Activated CD4-positive, CD25-positive, alpha-beta regulatory T cell treated with anti-CD3 and anti-CD28 coated beads, Interleukin-2, amount 50 U/mL, for 72 hours (primary cell): Measurements from ENCODE around the gene MEN1.

ENCODE experiments used
- DNase-seq: peaks from one replicate; pipeline ENCODE4 v3.0.0; 2021

MEN1 gene

DNA sequence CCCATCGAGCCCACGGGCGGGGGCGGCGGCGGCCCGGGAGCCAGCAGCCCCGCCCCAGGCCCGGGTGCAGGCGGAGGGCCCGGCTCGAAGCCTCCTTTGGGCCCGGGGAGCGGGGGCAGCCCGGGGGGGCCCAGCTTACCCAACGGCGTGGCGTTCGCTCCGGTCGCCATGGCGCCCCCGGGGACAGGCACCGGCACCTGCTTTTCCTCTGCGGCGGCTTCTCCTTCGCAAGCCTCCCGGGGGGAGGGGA, 32.2 kb downstream of the MEN1 start:
- no peak for DNase-seq

DNA sequence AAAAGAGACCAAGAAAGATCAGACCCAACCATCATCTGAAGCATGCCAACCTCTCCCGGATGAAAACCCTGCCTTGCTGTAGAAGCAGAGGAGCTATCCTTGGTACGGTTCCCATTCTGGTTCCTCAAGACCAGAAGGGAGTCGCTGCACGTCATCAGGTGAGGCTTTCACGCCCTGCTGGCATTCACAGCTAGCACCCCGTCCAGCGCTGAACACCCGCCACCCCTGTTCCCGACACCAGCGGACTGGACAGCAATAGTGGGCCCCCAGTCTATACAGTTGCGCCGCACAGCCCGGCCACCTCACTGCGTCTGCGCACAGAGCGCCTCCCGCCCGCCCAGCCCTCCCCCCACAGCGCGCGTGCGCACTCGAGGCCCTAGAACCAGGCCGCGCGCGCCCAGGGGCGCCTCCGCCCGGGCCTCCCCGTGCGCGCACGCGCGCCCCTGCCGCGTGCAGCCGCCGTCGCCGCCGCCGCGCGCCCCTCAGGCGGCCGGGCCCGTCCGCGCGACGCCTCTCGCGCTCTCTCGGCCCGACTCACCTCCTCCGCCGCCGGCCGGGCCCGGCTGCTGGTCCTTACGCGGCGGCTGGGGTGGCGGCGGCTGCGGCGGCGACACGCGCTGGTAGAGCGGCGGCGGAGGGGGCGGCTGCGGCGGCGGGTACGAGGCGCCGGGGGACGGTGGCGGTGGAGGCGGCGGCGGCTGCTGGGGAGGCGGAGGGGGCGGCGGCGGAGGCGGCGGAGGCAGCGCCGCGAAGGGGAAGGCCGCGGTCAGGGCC, 32.7 kb downstream of the MEN1 start:
- peak; percentile 86 for DNase-seq

DNA sequence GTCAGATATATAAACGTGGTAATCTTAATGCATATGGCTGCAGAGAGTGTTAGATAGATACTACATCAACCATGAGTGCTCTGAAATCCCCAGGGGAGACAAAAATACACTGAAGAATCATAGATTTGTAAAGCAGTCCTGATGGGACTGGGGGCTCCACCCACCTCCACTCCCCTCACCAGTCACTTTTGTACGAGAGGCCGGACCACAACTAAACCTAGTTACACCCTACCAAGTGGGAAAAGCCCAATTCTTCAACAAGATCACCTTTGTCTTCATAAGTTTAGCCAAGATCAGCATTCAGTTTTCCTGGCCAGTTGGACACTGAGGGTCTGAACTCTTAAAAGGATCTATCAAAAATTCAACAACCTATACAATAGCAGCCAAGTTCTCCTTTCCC, 33.5 kb downstream of the MEN1 start:
- peak; percentile 12 for DNase-seq

DNA sequence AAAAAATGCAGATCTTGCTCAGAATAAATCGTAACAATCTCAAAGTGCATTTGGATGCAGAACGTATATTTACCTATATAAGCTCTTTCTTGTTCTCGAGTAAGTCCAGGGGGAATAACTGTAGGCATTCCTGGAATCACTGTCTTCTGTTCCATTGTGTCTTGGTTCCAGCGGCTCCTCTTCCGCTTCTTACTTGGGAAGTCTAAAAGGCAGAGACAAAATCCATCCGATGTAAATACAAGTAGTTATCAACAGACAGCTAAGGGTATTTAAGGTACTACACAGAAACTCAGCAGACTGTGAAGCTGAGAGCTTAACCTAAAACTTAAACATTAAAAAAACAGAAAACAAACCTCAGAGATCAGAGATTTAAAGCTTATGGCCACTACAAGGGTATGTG, 33.9 kb downstream of the MEN1 start:
- DNase-seq = no peak

DNA sequence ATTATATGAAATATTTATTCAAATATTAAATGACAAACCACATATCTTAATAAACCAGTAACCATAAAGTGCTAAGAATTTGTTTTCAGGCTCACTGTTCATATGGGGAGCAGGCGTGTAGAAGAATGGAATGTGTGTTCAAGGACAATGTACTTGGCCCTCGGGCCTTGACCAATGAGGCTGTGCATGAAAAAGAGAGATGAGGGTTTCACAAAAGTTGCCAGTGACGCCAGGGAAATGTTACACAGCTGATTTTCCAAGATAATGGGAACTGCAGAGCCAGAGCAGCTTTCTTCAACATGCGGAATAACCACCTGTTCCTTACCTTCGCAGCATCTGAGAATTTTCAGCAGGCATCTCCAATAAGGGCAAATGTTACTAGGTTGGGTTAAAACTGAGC, 36.2 kb downstream of the MEN1 start:
- no peak for DNase-seq

DNA sequence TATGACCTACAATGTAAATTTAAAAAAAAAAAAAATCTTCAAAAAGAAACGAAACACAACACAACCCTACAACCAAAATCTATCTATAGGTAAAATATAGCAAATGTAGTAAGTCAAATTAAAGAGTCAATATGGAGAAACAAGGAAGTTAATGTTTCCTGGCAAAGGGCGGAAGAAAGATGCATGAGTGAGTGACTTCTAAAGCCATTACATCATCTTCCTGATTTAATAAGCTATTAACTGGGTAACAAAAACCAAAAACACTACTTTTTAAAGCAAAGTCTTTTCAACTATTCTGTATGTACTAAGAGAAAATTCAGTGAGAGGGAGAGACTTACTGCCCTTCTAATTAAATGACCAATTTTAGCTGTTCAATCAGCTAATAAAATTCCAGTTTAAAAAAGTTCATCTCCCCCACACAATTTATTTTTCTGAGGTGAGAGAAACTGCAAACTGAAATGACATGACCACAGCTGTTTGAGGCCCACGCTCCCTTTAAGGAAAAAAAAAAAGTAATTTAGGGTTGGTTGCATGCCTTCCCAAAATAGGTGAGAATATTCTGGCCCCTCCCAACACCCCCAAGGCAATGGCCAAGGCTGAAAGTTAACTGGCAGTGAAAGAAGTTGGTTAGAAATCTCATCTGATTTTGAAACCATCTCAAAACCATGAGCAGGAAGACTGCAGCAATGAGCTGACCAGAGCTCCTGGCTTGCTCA, 37.9 kb downstream of the MEN1 start:
- no peak for DNase-seq

DNA sequence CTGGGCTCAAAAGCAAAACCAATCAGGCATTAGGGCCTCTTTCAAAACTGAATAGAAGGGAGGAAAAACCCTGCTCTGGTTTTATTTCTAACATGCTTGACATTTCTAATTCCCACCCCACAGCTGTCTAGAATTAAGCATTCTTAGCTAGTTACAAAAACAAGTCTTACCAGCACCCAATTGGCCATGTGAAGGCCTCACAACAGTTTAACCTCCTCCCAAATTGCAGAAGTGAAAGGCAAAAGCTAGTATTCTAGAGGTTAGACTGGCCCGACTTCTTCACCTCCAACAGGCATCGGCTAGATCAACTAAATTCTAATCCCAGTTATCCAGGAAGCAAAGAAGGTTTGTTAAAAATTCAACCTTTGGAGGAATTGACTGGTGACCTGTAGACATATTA, 38.5 kb downstream of the MEN1 start:
- no peak for DNase-seq

DNA sequence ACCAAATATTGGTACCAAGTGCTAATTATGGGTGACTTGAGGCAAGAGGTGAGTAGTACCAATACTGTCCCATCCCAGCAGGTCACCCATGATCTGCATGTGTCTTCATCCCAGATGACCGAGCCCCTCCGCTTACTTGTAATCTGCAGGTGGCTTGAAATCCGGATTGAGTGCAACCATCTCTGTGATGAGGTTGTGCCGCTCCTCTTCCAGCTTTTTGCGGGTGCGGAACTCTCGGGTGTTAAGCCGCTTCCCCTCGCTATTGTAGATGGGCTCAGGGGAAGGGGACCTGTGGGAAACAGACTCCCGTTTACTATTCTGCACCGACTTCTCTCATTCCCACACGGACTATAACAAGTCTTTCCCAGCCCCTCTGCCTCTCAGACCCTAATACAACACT, 40.2 kb downstream of the MEN1 start:
- DNase-seq = peak; percentile 21

DNA sequence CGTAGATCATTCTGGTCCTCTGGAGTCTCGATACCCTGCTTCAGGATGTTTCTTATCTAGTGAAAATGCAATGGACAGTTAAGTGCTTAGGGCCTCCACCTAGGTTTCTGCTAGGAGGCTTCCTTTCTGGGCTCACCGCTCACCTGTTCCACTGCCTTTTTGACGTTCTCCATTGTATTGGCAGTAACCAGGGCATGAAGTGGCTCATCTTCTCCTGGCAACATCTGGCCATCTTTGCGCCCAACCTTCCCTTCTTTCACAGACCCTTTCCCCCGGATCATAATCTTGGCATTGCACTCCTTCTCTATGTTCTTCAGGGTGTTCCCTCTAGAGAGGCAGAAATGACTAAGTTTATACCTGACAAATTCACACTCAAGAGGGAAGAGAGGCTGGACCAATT, 41.1 kb downstream of the MEN1 start:
- DNase-seq = peak; percentile 8

DNA sequence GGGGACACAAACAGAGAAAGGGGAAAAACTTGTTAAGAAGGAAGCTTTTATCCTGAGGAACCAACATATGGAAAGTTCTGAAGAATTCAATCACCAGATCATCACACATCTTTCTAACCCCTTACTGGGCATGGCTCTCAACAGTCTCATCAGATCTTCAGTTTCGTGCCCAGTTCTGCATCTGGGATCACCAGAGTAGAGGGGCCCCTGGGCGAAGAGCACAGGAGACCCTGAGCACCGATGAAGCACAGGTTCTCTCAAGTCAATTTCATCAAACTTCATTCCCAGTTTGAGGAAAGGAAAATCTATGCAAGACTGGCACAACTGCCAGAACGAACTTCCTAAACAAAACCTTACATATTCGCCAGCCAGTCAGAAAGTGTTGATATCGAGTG, 42.1 kb downstream of the MEN1 start:
- DNase-seq = no peak

DNA sequence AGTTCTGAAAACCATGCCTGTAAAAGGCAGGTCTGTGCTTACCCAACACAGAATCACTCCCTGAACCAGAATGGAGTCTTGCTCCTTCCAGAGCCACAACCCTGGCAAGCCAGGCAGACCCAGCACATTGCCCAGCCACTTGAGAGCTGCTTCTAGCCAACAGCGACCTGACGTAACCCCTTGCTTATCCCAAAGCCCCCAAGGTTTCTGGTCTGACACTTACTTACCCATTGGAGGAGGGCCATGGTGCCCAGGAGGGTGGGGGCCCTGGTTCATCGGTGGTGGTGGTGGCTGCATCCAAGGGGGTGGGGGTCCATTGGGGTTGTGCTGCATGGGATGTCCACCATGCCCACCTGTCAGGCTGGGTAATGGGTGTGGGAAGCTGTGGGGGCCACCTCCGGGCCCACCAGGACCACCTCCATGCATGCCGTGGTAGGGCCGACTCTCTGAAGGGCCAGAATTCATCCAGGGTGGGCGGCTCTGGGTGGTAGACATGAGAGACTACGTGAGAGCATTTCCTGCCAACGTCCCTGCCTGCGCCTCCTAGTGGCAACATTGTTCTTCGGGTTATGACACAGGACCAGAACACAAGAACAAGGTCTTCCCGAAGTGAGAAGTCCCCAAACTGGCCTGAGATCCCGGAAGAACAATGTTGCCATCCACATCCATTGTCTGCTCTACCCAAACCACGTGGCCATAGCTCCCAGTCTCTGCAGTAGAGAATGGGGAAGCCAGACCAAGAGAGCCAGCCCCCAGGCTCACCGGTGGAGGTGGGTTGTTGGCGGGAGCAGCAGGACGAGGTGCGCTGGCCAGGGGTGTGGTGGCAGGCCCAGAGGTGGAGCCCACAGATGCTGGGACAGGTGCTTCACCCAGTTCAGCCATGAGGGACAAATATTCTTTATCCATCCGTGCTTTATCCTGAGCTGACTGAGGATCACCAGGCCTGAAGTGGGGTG, 42.7 kb downstream of the MEN1 start:
- peak; percentile 77 for DNase-seq

DNA sequence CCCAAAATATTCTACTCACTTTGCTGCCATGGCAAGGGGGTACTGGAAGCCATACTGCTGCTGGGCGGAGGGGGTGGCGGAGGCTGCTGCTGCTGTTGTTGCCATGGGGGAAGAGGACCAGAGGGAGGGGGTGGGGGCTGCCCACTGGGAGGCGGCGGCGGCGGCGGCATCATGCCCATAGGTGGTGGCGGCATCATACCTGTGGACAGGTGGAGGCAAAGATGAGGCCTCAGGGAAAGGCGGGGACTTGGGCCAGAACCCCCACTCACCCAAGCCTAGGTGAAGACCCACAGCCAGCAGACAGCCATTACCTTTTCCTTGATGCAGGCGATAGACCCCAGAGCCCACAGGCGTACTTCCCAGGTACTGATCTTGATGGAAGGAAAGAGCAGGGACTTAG, 43.5 kb downstream of the MEN1 start:
- DNase-seq = peak; percentile 26

DNA sequence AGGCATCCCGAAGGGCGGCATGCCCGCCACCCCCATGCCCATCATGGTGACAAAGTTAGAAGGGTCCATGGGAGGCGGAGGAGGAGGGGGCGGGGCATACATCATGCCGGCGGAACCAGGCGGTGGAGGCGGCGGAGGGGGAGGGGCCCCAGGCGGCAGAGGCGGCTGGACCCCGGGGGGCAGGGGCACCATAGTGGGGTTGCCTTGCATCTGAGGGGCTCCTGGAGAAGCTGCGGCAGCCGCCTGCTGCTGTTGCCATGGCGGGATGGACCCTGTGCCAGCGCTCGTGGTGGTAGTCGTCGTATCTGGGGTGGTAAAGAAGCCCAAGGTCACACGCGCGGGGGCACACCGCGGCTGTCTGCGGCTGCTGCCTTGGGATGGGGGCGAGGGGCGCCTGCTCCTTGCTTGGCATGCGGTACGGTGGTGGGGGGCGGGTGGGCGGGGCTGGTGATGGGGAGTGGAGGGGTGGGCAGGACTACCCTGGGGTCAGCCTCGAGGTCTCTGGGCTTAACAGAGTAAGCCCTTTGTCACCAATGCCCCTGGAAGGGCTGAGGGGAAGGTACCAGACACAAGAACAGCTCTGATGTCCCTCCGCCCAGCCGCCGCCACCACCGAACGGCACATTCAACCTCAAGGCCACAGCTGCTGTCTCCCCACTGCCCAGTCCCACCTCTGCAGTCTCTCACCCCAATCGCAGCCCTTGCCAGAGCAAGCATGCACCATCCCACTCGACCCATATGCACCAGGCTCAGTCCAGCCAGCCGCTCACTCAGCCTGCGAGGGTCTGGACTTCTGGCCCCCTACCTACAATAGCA, 44.3 kb downstream of the MEN1 start:
- peak; percentile 30 for DNase-seq

DNA sequence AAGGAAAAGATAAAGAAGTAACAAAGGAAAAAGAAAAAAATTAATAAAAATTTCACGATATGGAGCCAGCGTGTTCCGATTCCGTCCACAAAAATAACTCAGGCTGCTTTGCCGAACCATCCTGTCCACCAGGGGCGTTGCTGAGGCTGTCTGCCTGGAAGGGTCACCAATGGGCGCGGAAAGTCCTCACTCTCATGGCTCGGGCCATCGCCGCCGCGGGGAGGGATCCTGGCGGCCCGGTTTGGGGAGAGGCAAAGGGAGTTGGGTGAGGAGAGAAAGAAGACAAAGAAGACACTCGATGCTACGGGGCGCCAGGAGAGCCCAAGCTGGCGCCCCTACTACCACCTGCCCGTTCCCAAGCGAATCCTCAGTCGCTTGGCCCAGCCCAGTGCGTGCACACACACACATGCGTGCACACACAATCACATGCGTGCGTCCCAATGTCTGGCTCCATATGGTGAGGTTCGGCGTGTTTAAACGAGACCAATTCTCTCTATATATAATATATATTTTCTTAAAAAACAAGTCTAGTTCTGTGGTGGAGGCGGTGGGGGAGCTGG, 45.0 kb downstream of the MEN1 start:
- peak; percentile 29 for DNase-seq

DNA sequence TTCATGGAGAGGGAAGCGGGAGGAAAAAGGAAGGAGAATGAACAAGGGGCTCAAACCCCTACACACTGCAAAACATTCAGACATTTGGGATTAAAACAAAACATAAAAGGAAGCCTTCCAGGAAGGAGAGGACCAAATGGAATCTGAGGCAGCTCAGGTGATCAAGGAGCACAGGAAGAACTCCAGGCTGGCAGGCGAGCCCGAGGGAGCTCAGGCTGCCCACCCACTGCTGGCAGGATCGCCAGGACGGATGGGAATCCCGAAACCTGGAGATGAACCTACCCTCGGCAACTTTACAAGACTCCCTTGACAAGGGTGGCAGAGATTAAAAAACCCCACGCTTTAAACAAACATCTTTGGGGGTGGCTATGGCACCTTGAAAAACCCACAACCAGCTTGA, 45.6 kb downstream of the MEN1 start:
- peak; percentile 15 for DNase-seq

DNA sequence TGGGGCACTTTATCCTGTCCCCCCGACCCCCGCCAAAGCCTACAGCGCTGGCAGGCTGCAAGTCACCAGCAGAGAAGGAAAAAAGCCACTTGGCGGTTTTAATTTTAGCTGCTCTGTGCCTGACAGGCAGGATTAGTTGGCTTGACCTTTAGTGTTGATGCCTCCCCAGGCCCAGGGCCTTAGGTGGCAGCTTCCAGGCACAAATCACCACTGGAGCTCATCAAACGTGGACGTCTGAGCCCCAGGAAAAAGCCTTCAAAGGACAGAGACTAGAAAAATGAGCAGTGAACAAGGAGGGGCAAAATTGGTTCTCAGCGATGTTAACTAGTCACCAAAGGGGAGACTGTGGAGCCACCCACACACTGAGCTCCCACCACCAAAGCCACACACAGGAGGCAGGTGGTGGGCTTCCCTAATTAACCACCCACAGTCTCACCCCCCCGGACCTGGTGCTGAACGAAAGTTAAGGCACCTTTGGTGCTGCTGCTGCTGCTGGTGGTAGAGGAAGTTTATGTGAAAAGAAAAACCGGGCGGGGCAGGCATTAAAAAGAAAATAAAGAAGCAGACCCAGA, 46.2 kb downstream of the MEN1 start:
- peak; percentile 32 for DNase-seq

DNA sequence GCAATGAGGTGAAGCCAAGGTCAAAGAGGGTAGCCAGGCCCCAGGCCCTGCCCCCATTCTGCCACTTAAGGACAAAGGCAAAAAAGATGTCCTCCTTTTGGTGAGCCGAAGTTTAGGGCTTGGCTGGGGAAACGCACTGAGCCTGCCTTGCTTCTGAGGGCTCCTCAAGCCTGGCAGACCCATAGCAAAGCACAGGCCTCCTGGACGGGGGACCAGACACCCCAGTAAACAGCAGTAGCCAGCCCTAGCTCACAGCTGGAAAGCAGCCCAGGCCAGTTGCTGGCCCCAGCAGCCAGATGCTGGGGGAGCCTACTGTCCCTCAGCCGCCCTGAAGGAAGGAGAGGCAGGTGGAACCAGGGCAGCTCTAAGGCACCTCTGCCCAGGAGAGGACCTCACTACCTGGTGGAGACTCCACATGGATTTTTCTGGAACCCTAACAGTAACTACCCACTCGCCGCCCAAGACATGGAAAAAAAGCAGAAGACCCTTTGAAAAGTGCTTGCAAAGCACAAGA, 46.8 kb downstream of the MEN1 start:
- peak; percentile 30 for DNase-seq

DNA sequence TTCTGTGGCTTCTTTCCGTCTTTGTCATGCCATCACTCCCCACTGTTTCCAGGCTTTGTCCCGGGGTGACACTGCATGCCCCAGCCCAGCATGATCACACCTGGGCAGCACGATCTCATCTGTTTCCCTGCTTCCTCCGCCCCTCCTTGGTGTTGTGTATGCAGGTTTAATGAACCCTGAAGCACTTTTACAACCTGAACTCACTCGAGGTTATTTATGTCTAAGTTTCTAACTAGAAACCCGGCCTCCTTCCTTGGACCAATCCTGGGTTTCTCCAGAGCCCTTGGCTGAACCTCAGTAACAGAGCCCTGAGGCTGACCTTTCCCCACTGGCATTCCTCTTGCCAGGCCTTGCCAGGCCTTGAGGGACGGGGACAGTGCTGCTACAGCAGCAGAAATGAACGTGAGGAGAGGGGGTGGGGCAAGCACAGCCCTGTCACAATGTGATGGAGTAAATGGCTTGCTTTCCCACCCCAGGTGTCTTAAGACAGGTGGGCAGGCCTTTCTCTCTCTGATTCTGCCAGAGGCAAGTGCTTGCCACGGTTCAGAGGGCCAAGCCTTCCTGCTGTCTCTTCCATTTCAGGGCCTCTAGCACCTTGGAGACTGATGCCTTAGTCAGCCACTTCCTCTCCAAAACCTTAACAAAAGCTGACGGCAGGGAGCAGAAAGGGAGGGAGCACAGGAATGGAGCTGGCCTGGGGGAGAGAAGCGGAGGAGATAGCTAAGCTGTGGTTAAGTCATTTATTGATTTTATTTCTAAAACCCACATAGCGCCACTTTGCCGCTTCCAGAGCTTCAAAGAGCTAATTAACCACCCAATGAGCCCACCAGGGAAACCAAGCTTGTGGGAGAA, 47.5 kb downstream of the MEN1 start:
- peak; percentile 28 for DNase-seq

DNA sequence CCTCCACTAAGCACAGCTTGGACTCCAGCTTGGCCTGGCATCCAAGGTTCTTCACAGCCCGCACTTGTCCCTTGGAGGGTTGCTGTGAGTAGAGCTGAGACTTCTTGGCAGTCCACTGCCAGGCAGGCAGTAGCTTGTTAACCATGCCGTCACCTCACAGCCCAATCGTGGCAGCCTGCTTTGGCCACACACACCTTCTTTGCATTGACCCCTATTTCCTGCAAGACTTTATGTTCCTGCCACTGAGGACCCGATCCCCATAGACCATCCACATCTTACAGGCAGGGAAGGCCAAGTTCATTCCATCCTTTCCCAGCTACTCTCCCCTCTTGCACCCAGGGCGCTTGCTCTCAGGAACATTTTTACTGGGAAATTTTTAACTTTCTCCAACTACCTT, 48.1 kb downstream of the MEN1 start:
- DNase-seq = peak; percentile 28

DNA sequence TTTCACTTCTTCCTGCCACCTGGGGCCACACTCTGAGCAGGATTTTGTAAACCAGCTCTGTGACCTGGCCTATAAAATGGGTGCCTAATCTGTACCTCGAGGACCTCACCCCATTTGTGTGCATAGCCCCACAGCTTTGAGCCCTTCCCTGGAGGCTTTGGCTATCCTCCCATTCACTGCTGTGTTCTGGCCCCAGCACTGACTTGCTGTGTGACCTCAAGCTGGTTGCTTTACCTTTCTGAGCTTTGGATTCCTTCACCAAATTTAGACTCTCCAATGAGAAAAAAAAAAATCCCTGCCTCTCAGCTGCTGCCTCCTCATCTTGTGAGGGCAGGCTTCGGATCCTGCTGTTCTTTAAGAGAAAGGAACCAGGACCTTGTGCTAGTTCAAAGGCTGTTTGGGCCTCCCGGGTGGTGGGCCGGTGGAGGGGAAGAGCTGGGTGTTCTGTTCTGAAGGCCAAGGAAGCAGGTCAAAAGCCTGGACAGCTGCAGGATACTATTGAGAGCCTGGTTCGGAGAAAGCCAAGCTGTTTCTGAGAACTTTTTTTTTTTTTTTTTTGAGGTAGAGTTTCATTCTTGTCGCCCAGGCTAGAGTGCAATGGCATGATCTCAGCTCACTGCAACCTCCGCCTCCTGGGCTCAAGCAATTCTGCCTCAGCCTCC, 49.5 kb downstream of the MEN1 start:
- peak; percentile 29 for DNase-seq
